ENCODE data around the gene B3GNT8.
"Not testable (repeated sequence)": the region's sequence is repeated elsewhere in the genome, so short reads cannot be mapped to it uniquely, and the experiment has no call there.

The B3GNT8 gene

DNA sequence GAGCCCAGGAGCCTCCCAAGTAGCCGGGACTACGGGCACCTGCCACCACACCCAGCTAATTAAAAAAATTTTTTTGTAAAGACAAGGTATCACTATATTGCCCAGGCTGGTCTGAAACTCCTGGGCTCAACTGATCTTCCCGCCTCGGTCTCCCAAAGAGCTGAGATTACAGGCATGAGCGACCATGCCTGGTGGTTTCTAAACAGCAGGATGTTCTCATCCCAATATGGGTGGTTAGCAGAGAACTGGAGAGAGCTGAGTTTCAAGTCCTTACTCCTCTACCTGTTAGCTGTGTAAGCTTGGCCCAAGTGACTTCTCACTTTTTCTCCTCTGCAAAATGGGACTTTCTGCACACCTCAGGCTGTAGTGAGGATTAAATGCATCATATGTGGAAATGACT lies 42.8 kb downstream of the B3GNT8 start:
- no peak for DNase-seq (ENCODE audit: low spot score)

GRCh38 chr19:41381536-41381935 lies 45.6 kb downstream of the B3GNT8 start:
- not testable (repeated sequence) for DNase-seq (ENCODE audit: low spot score)

GRCh38 chr19:41377977-41378709 lies 49.0 kb downstream of the B3GNT8 start:
- no peak for DNase-seq (ENCODE audit: low spot score)

- DNase-seq (ENCODE audit: low spot score): no peak
These were observed 50.2 kb downstream of the B3GNT8 start for GRCh38 chr19:41376998-41377365.

DNA sequence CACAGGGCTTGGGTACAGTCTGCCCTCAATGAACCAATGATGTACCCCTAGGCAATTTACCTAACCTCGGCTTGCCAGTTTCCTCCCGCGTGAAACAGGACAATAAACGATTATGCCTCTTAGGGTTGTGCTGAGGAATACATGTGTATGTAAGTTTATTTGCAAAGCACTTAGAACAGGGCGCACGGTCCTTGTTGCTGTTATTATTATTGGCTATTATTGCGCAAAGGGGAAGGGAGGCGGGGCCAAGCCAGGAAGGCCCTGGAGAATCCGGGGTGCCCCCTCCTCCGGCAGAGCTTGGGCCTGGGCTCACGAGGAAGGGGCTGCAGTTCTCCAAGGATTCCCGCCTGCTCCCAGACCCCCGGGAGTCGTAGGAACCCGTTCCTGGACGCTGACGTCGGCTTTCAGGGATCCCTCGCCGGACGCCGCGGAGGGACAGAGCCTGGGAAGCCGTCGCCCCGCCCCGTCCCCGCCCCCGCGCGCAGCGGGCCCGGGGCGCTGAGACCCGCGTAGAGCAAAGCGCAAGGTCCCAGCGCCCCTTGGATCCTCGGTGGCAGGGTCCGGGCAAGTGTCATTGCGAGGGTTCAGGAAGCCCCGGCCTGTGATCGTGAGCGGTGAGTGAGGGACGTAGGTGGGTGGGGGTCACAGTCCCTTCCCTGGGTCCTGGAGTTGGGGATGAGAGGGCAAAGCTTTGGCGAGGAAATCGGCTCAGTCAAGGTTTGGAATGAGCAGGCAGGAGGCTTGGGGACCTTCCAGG lies 50.8 kb downstream of the B3GNT8 start, which contains the start of gene TMEM91:
Gene TMEM91 (plus strand): TSS at position 293 of the 757 bp plus-strand sequence. CDS start 1,777 bp downstream, outside the sequence.
- no peak for DNase-seq (ENCODE audit: low spot score)
